HG03095 (cell line): ENCODE results near the gene DPM2.

Source experiments
- ATAC-seq: cut with Tn5 transposase; IDR thresholded peaks from one replicate; pipeline ENCODE4 v1.9.1; 2021; ENCODE audit warnings: moderate library complexity; ENCODE audit not compliant: unreplicated experiment

Gene DPM2

GRCh38 chr9:127920794-127921193, 16.9 kb downstream of the DPM2 start:
- no peak for ATAC-seq

GRCh38 chr9:127919253-127919815, 18.3 kb downstream of the DPM2 start:
- ATAC-seq: no peak

GRCh38 chr9:127918183-127919107, 19.2 kb downstream of the DPM2 start:
- no peak for ATAC-seq

GRCh38 chr9:127917603-127918002, 20.1 kb downstream of the DPM2 start:
- no peak for ATAC-seq

- ATAC-seq: peak; percentile 63
These were observed 20.7 kb downstream of the DPM2 start, which contains the start of gene ST6GALNAC4 for GRCh38 chr9:127916720-127917581. Gene ST6GALNAC4, minus strand, starts transcription at chr9:127917041. Its CDS starts 622 bp downstream, at chr9:127916419.

GRCh38 chr9:127915801-127916719, 21.6 kb downstream of the DPM2 start:
- ATAC-seq: no peak

- ATAC-seq: no peak
These were observed 22.3 kb downstream of the DPM2 start for GRCh38 chr9:127915325-127915752.

GRCh38 chr9:127913682-127914081, 24.0 kb downstream of the DPM2 start:
- ATAC-seq: no peak

GRCh38 chr9:127912882-127913281, 24.8 kb downstream of the DPM2 start:
- ATAC-seq: no peak

GRCh38 chr9:127912296-127912695, 25.4 kb downstream of the DPM2 start:
- ATAC-seq: no peak

- no peak for ATAC-seq
These were observed 26.9 kb downstream of the DPM2 start for GRCh38 chr9:127910613-127911205.

- no peak for ATAC-seq
These were observed 27.8 kb downstream of the DPM2 start for GRCh38 chr9:127909839-127910273.

GRCh38 chr9:127908660-127908926, 29.1 kb downstream of the DPM2 start:
- ATAC-seq: no peak

- ATAC-seq: no peak
These were observed 29.6 kb downstream of the DPM2 start for GRCh38 chr9:127907867-127908659.

- ATAC-seq: no peak
These were observed 31.9 kb downstream of the DPM2 start for GRCh38 chr9:127905788-127906191.

- no peak for ATAC-seq
These were observed 32.5 kb downstream of the DPM2 start for GRCh38 chr9:127905004-127905728.

GRCh38 chr9:127904561-127905003, 33.1 kb downstream of the DPM2 start:
- ATAC-seq: no peak
